Measurements from ENCODE around the gene IL1R1. TPM values are rescaled to one million over a fixed set of nuclear protein-coding genes. Genes with fewer than 3 reads are reported as not detected.

IL1R1 gene
- total and polyA plus RNA-seq, 2 of the 4 experiments (the other 2 are of a cell fraction) = 6.5 to 13.8 TPM

GRCh38 chr2:102145107-102145506 lies 2.6 kb downstream of the IL1R1 start:
- Histone ChIP-seq H3K27me3 (ENCODE audit: control insufficient read depth, insufficient read depth, low read length) (no peaks in the 10 kb centered on the region), H3K9me3 (ENCODE audit: control insufficient read depth, insufficient read depth, low read length) (peaks cover 34% of the 10 kb centered on the region), H2AK9ac (replicated peaks; ENCODE audit: low read depth, low read length, poor library complexity) (no peak overlapping the region), H3K27ac (ENCODE audit: insufficient read depth, low read length) (no peak overlapping the region), H4K5ac (ENCODE audit: low read depth, low read length) (no peak overlapping the region), H3K4ac (ENCODE audit: low read depth, low read length) (no peak overlapping the region), H3K79me1 (ENCODE audit: low read depth in 1 of 2, low read length in 2 of 2) (peaks cover 44 to 76% of the 10 kb centered on the region in 2 experiments), H2BK15ac (ENCODE audit: low read depth, low read length) (no peak overlapping the region), H4K91ac (ENCODE audit: insufficient read depth, low read depth, low read length) (no peak overlapping the region), H3K14ac (replicated peaks; ENCODE audit: low read depth, low read length) (no peak overlapping the region), H2BK20ac (ENCODE audit: low read depth, low read length) (no peak overlapping the region), H4K20me1 (ENCODE audit: insufficient read depth, low read length) (peaks cover 11% of the 10 kb centered on the region), H2AK5ac (ENCODE audit: low read depth, low read length) (no peak overlapping the region), H2AFZ (replicated peaks; ENCODE audit: low read length, poor library complexity) (no peak overlapping the region), H3K9me1 (ENCODE audit: insufficient read depth, low read length) (peaks cover 17% of the 10 kb centered on the region), H2BK5ac (ENCODE audit: low read depth, low read length, poor library complexity, severe bottlenecking) (no peak overlapping the region), H2BK120ac (ENCODE audit: low read depth, low read length) (no peak overlapping the region), H4K8ac (ENCODE audit: low read depth in 2 of 2, low read length in 2 of 2) (no peak overlapping the region), H3K4me3 (ENCODE audit: insufficient read depth, low read depth, low read length) (no peak overlapping the region), H3K36me3 (ENCODE audit: control insufficient read depth, insufficient read depth, low read length) (peaks cover 40% of the 10 kb centered on the region), H3K4me1 (ENCODE audit: control insufficient read depth, insufficient read depth, low read length) (peaks cover 19% of the 10 kb centered on the region), H3K4me2 (ENCODE audit: low read depth, low read length) (no peak overlapping the region), H3K18ac (ENCODE audit: low read depth, low read length) (no peak overlapping the region), H3K23ac (ENCODE audit: low read depth, low read length) (no peak overlapping the region), H3K9ac (ENCODE audit: low read depth, low read length) (no peak overlapping the region), H3K56ac (ENCODE audit: extremely low read depth, insufficient read depth, low read length) (no peak overlapping the region)
- dilution Hi-C loops (cut with HindIII; ENCODE audit: low sequenced_read_pairs, unreplicated experiment) (no loop called here), in situ Hi-C loops (cut with MboI; ENCODE audit: low sequenced_read_pairs) (loop anchor here (10.0 kb wide), 1 partner anchor 120 kb away; no protein-coding TSS in a partner anchor), intact Hi-C loops (cut with micrococcal nuclease) (no loop called here)
- DNase-seq (no peak), ATAC-seq (ENCODE audit: low read depth) (no peak)
- 91% methylated on average over 3 of the region's 4 CpGs; no CpG with 5 or more reads in 1 of the 2 experiments for WGBS, 2 experiments (ENCODE audit: extremely low coverage in 2 of 2, insufficient read length in 1 of 2)
- POLR2A ChIA-PET (ENCODE audit: unreplicated experiment) = no interaction called here
- TF ChIP-seq MAZ (IDR thresholded peaks at IDR 0.05; ENCODE audit: borderline replicate concordance, low read depth, low read length) (no peak), POLR2A (IDR thresholded peaks at IDR 0.05; ENCODE audit: low read depth, low read length) (no peak), SMC3 (IDR thresholded peaks at IDR 0.05; ENCODE audit: low read depth, low read length) (no peak), FOS (IDR thresholded peaks at IDR 0.05; ENCODE audit: low read depth, low read length) (no peak), MXI1 (IDR thresholded peaks at IDR 0.05; ENCODE audit: borderline replicate concordance, low read depth, low read length) (no peak), MAFK (IDR thresholded peaks at IDR 0.05; ENCODE audit: low read depth, low read length) (no peak), CTCF (conservative IDR thresholded peaks at IDR 0.05; ENCODE audit: low read depth, low read length) (no peak), NFE2L2 (IDR thresholded peaks at IDR 0.05; ENCODE audit: low read depth, low read length) (no peak), BHLHE40 (IDR thresholded peaks at IDR 0.05; ENCODE audit: low read depth, low read length) (no peak), RCOR1 (IDR thresholded peaks at IDR 0.05; ENCODE audit: insufficient replicate concordance, low read length) (no peak), RAD21 (IDR thresholded peaks at IDR 0.05; ENCODE audit: low read length) (no peak)
- CTCF ChIA-PET = no interaction called here
- no TSS peak for BruUV-seq (replicated peaks)

Measured in IMR-90 (cell line).